HG03108 (cell line): ENCODE results near the gene MDH1.
"Not testable (repeated sequence)": the region's sequence is repeated elsewhere in the genome, so short reads cannot be mapped to it uniquely, and the experiment has no call there.

ENCODE experiments used
- ATAC-seq: cut with Tn5 transposase; IDR thresholded peaks from one replicate; pipeline ENCODE4 v1.9.1; 2021; ENCODE audit warnings: moderate library complexity; ENCODE audit not compliant: unreplicated experiment

The MDH1 gene

DNA sequence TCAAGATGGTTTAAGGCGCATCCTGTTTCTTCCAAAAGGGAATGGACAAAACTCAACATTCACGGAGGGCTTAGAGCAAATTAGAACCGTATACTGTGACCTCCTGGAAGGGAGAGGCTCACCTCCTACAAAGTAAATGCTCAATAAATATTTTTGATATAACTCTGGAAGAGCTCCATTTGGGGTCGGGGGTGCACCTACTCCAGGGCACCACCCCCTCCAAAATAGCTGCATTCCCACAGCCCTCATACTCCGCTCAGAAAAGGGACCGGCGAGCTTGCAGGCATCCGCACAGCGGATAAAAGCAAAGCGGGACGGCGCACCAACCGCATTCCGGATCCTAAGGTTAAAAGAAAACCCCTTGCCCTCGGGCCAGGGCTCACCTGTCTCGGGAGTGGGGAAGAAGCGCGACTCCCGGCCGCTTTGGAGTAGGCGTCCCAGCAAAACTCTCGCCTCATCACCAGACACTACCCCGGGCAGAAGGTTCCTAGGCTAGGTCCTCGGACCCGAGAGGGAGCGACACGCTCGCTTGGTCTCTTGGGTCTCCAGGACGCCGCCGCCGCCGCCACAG lies 864 bp upstream of the MDH1 start:
- no peak for ATAC-seq

DNA sequence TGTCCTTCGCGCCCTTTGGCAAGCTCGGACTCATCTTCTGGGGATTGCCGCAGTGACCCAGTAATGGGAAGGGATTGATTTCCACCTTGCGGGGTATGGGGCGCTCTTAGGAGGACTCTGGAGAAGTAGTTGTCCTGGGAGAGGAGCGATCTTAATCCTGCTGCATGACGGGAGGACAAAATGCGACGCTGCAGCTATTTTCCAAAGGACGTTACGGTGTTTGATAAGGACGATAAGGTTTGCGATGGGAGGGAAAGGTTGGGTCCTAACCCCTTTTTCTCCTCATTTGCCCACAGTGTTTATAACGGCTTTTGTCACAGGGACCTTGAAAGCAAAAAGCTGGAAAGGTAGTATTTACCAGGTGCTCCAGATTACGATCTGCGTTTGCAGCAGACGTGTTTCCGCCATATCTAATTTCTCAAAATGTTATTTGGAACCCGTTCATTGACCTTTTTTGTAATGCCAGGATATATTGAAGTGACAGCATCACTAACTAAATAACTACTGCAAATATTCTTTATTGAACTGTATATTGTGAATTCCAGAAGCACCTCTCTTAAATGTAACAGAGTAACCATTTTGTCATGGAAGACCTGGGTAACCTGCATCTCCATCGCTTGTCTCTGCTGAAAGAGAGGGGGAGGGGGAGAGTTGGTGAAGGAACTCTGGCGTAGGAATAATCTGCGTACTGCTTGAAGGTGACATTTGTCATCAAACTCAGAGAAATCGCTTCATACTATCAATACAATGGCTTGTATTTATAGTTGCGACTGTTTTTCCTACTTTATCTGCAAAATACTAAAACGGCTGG lies 590 bp downstream of the MDH1 start:
- no peak for ATAC-seq

- ATAC-seq: no peak
Measured at GRCh38 chr2:63590626-63591408, 2.1 kb downstream of the MDH1 start.

DNA sequence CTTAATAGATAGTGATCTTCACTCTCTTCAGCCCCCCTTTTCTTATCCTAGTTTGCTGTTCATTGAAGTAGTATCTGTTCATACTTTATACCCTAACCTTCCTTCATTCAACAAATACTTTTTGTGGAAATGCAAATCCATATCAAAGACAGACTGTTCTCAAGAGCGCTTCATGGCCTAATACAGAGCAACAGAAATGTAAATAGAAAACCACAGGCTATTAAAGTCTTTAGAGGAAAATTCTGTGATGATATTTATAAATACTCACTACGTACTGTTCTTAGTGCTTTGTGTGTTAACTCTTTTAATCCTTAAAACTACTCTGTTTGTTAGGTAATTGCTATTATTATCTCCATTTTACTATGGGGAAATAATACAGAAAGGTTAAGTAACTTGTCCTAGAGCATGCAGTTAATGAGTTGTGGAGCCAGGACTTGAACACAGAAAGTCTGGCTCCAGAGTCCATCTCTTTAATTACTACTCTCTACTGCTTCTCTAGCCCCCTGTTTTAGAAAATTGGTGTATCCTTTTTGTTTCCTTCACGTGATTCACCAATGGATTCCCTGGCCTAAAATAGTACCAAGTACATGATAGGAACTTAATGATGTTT lies 2.9 kb downstream of the MDH1 start:
- no peak for ATAC-seq

DNA sequence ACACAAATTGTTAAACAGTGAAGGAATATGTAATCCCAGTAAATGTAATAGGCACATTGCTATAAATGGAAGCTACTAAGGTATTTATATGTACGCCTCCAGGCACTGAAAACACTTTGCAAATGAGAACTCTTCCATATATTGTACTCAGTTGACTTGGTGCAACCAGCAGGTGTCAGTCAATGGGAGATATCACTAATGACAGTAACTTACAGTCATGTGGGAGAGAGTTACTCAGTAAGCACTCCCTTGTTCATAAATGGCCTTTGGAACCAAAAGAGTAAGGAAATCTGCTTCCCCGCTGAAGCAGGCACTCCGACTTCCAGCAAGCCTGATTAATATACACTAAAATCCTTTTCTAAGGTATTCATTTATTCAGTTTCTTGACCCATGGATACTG lies 5.9 kb downstream of the MDH1 start:
- ATAC-seq: no peak

GRCh38 chr2:63596401-63596883 lies 7.7 kb downstream of the MDH1 start:
- no peak for ATAC-seq

DNA sequence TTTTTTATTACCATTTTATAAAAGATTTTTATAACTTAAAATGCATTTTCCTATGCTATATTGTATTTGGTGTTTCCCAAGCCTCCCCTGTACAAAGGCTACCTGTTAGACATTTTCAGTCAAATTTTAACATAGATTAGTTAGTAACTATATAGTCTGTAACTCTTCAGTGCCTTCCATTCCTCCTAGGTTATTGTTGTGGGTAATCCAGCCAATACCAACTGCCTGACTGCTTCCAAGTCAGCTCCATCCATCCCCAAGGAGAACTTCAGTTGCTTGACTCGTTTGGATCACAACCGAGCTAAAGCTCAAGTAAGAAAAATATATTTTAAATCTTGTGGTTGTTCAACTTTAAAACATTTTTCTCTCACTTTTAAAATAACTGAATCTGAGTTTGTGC lies 10.2 kb downstream of the MDH1 start:
- ATAC-seq: no peak

DNA sequence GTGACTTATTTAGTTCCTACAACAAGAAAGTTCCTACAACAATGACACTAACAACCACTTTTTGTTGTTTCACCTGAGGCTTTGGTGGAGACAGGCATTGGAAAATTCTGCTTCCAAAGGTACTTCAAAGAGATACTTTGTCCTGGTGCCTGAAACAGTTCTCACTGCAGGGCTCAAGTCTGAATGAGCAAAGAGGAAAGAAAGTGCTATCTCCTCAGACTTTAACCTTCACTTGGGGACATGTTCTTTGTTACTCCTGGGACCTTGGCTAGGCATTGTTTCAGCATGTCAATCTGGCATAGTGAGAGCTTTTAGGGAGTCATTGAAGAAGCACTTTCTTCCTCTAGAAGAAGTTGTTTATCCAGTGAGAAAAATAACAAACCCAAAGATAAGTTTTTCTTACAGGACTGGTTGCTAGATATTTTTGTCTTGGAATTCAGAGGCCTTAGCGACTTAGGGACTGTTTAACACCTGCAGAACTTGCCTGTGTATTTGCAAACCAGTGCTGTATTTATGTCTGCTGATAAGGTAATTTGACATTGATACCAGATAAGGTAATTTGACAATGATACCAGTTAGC lies 12.2 kb downstream of the MDH1 start:
- no peak for ATAC-seq

DNA sequence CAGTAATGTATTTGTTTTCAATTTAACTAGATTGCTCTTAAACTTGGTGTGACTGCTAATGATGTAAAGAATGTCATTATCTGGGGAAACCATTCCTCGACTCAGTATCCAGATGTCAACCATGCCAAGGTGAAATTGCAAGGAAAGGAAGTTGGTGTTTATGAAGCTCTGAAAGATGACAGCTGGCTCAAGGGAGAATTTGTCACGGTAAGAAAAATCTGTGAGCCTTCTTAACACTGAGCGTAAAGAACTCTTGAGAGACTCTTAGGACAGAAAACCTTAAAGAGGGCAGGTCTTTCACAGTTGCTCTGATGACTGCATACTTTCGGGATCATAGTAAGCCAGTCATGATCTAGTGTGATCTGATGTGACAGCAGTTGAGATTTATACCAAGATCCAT lies 15.9 kb downstream of the MDH1 start:
- ATAC-seq: no peak

DNA sequence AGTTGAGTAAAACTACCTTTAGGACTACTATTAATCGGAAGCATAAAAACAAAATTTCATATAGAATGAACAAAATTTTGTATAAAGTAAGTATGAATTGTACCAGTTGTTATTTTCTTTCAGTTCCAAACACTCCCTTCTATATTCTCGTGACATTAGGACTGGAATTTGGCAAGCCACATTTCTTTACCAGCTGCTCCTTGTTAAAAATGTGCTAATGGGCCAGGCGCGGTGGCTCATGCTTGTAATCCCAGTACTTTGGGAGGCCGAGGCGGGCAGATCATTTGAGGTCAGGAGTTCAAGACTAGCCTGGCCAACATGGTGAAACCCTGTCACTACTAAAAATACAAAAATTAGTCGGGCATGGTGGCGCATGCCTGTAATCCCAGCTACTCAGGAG lies 20.1 kb downstream of the MDH1 start:
- ATAC-seq: not testable (repeated sequence)

DNA sequence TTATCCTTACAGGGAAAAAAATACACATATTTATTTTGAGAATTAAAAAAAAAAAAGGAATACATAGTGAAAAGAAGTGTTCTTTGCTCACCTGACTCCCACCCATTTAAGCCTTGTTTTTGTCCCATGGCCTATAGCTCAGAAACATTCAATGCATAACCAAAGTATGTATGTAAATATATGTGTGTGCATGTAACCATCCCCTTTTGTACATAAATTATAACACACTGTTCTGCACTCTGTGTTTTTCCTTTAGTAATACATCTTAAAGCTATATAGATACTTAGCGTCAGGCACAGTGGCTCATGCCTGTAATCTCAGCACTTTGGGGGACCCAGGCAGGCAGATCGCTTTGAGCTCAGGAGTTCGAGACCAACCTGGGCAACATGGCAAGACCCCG lies 21.8 kb downstream of the MDH1 start:
- ATAC-seq: no peak

GRCh38 chr2:63613391-63613901 lies 24.7 kb downstream of the MDH1 start:
- ATAC-seq: no peak

DNA sequence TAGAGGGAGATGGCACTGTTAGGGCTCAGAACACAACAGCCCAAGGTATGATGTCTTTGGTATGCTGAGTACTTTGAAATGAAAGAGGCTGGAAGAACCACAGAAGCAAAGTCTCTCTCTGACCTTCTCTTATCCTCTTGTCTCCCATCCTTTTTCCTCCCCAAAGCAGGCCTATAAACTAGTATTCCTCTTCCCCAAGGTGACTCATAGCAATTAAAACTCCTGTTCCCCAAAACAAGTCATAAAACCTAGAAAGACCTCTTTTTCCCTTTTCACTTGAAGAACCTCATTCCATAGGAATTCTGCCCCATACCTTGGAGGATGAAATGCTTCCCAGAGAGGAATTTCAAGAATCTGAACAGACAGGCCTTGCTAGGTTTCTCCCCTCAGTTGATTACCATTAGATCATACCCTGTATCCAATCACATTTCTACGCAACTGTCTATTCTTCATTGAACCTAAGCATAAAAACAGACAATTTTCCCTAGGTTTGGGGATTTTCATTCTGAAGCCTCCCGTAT lies 25.7 kb downstream of the MDH1 start:
- no peak for ATAC-seq

- no peak for ATAC-seq
Measured at GRCh38 chr2:63614983-63615945, 26.5 kb downstream of the MDH1 start.

DNA sequence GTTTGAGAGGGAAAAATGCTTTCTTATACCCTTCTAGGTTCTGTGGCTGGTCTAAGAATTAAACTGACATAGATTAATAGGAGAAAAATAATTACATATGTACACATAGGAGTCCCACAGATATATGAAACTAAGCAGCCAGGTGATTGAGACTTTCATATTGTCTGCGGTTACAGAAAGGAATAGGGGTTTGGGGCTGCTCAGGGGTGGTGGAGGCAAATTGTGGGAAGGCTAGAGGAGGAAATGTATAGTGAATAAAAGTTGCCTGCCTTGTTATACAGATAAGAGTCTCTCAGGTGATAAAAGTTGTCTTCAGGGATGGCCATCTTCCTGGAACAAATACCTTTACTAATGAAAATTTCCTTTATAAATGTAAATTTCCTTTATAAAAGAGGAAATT lies 28.6 kb downstream of the MDH1 start:
- ATAC-seq: no peak

DNA sequence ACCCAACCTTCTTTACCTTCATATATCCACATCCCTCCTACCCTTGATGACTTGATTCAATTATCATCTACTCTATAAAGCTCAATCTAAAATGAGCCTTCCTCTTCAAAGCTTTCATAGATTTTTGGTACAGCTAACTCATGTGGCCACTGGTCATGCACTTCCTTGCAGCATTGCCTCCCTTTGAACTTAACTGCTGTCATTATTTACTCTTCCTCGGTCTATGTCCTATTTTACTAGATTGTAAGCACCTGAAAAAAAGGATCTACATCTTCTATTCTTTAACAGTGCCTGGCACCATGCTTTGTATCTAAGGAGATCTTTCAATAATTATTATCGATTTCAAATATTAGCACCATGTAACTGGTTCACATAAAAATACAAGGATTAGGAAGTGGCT lies 30.6 kb downstream of the MDH1 start:
- no peak for ATAC-seq

DNA sequence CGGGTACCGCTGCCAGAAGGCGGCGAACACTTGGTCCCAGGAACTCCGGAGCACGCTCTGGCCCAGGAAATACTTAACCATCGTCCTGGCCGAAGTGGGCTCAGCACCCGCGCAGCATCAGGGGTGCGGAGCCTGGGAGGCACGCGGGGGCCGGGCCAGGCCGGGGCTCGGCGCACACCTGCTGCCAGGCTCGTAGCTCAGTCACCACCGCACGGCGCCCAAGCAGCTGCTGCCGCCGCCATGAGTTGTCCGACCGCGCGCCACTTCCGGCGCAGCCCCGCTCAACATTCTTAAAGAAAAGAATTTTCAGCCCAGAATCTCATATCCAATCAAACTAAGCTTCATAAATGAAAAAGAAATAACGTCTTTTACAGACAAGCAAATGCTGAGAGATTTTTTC lies 34.0 kb downstream of the MDH1 start:
- no peak for ATAC-seq

DNA sequence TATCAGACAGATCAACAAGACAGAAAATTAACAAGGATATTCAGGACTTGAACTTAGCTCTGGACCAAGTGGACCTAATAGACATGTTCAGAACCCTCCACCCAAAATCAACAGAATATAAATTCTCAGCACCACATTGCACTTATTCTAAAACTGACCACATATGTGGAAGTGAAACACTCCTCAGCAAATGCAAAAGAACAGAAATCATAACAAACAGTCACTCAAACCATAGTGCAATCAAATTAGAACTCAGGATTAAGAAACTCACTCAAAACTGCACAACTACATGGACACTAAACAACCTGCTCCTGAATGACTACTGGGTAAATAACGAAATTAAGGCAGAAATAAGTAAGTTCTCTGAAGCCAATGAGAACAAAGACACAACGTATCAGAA lies 35.0 kb downstream of the MDH1 start:
- ATAC-seq: not testable (repeated sequence)

DNA sequence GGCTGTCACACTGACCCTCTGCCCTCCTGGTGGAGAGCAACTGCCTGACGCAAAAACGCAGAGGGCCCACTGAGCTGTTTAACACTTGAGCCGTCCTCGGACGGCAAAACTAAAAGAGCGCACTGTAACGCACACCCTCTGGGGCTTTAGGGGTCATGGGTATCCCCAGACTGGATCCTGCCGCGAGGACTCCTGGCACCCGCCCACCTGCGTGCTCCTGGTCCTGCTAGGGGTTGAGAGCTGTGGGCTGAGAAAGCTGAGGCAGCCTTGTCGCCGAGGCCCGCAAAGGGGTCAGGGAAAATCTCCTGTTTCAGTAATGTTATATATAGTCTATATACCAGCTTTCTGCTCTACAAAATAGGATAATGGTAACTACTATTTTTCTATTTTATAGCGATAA lies 39.1 kb downstream of the MDH1 start:
- no peak for ATAC-seq
